ENCODE data around the gene PRELID1.
A peak's percentile ranks its signal among the peaks of the same experiment; 100 is the strongest.

DNA sequence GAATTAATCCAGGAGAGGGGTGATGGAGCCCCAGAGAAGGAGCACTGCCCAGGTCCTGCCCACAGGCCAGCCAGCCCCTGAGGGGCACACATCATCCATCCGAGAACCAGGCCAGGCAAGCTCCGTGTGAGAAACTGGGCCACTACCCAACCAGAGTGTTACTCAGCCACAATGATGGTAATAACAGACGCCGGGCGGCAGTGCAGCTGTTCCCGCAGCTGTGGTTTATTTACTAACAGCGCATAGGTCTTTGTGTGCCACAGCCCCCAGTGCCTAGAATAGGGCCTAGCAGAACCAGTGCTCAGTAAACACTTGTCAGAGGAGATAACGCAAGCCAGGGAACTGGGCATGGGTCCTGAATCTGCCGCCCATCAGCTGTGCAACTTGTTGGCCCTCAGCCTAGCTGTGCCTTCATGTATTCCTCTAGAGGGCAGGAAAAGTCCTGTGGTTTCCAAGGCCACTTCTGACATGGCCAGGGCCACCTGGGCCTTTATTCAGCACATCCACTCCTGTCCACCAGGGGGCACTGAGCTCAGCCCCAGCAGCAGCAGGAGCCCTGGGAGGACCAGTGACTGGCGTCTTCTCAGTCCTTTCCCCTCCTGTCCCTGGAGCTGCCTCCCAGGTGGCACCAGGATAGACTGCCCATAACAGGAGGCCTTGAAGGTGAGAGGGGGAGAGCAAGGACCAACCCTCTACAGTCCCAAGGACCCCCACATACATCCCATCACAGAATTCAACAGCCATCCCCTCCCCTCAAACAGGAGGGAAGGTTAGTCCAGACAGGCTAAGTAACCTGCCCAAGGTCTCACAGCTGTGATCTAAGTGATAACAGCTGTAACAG is 6.0 kb downstream of the PRELID1 start:
- TF ChIP-seq POLR2A (IDR thresholded peaks at IDR 0.05) = no peak
- TF ChIP-seq CTCF (IDR thresholded peaks at IDR 0.05) = peak in 6 of 7 experiments; percentile 50 to 73 (median 62)
